GM23338 (cell line): ENCODE measurements around the gene UQCR11. TPM values are rescaled to one million over a fixed set of nuclear protein-coding genes. Genes with fewer than 3 reads are reported as not detected.

ENCODE experiments used
- ATAC-seq: fragments of 200-7000 bp; cut with Tn5 transposase; 3 replicates; pipeline ENCODE4 v1.9.1; 2020
- DNase-seq: peaks from one replicate; pipeline ENCODE4 v3.0.0-alpha.2; 2015; ENCODE audit warnings: low spot score
- H2AFZ ChIP-seq: fragments of 200-600 bp; sonication (generic); 2 replicates; pipeline ENCODE4 v1.8.0; 2016; ENCODE audit warnings: antibody characterized with exemption, mild to moderate bottlenecking, moderate library complexity
- H3F3A ChIP-seq: fragments of 200-600 bp; sonication (generic); replicated peaks from 2 replicates; pipeline ENCODE4 v1.8.0; 2017; ENCODE audit warnings: antibody characterized with exemption, mixed run types, low read depth
- H3K27ac ChIP-seq: fragments of 200-600 bp; sonication (generic); 2 replicates; pipeline ENCODE4 v1.6.1; 2016; ENCODE audit warnings: low read depth
- H3K27me3 ChIP-seq: fragments of 200-600 bp; sonication (generic); 2 replicates; pipeline ENCODE4 v1.8.0; 2016; ENCODE audit warnings: mild to moderate bottlenecking, mixed run types, moderate library complexity; ENCODE audit not compliant: insufficient read depth
- H3K36me3 ChIP-seq: fragments of 200-600 bp; sonication (generic); 2 replicates; pipeline ENCODE4 v1.8.0; 2016; ENCODE audit warnings: mild to moderate bottlenecking; ENCODE audit not compliant: insufficient read depth
- H3K4me1 ChIP-seq: fragments of 200-600 bp; sonication (generic); 2 replicates; pipeline ENCODE4 v1.8.0; 2016; ENCODE audit warnings: mild to moderate bottlenecking, moderate library complexity; ENCODE audit not compliant: insufficient read depth
- H3K4me2 ChIP-seq: fragments of 200-600 bp; sonication (generic); 2 replicates; pipeline ENCODE4 v1.7.1; 2017; ENCODE audit warnings: mixed run types
- H3K4me3 ChIP-seq: fragments of 200-600 bp; sonication (generic); 2 replicates; pipeline ENCODE4 v1.6.1; 2016; ENCODE audit warnings: mixed run types
- H3K79me2 ChIP-seq: fragments of 200-600 bp; sonication (generic); replicated peaks from 2 replicates; pipeline ENCODE4 v1.8.0; 2017; ENCODE audit warnings: mild to moderate bottlenecking; ENCODE audit not compliant: insufficient read depth
- H3K9me2 ChIP-seq: fragments of 200-600 bp; sonication (generic); 2 replicates; pipeline ENCODE4 v1.8.0; 2017; ENCODE audit not compliant: insufficient read depth
- H4K20me1 ChIP-seq: fragments of 200-600 bp; sonication (generic); replicated peaks from 2 replicates; pipeline ENCODE4 v1.8.0; 2017; ENCODE audit warnings: mild to moderate bottlenecking; ENCODE audit not compliant: insufficient read depth
- H3K27ac Mint-ChIP-seq: 2 replicates; pipeline ENCODE4 v1.8.0; 2020; ENCODE audit warnings: inconsistent platforms, mild to moderate bottlenecking, moderate library complexity, mixed read lengths
- H3K27me3 Mint-ChIP-seq: 3 replicates; pipeline ENCODE4 v1.8.0; 2022; ENCODE audit warnings: low read depth, mild to moderate bottlenecking, moderate library complexity, mixed read lengths, inconsistent platforms; ENCODE audit not compliant: insufficient read depth, poor library complexity
- H3K36me3 Mint-ChIP-seq: 3 replicates; pipeline ENCODE4 v1.8.0; 2021; ENCODE audit warnings: low read depth, mild to moderate bottlenecking, inconsistent platforms, moderate library complexity, mixed read lengths
- H3K4me1 Mint-ChIP-seq: 3 replicates; pipeline ENCODE4 v1.8.0; 2020; ENCODE audit warnings: mild to moderate bottlenecking, inconsistent platforms, mixed read lengths
- H3K4me3 Mint-ChIP-seq: 3 replicates; pipeline ENCODE4 v1.8.0; 2021; ENCODE audit warnings: moderate library complexity, mild to moderate bottlenecking, inconsistent platforms, mixed read lengths
- H3K9me3 Mint-ChIP-seq: 3 replicates; pipeline ENCODE4 v1.8.0; 2020; ENCODE audit warnings: moderate library complexity, mild to moderate bottlenecking, inconsistent platforms, mixed read lengths
- CREB1 ChIP-seq: fragments of 250-450 bp; sonication (Bioruptor Pico); IDR thresholded peaks from 2 replicates; pipeline ENCODE4 v1.5.0; 2020; ENCODE audit warnings: low read depth, mild to moderate bottlenecking, moderate library complexity
- EZH2 ChIP-seq: fragments of 200-600 bp; sonication (generic); IDR thresholded peaks from one replicate; pipeline ENCODE4 v1.8.0; 2017; ENCODE audit warnings: antibody characterized with exemption, mild to moderate bottlenecking, low read depth; ENCODE audit not compliant: unreplicated experiment
- EZH2phosphoT487 ChIP-seq: fragments of 200-600 bp; sonication (generic); IDR thresholded peaks from one replicate; pipeline ENCODE4 v1.8.1; 2018; ENCODE audit warnings: antibody characterized with exemption; ENCODE audit not compliant: unreplicated experiment
- JUNB ChIP-seq: IDR thresholded peaks from one replicate; pipeline ENCODE4 v1.6.1; 2016; ENCODE audit warnings: antibody characterized with exemption; ENCODE audit not compliant: unreplicated experiment
- POLR2AphosphoS5 ChIP-seq: IDR thresholded peaks from 2 replicates; pipeline ENCODE4 v1.6.1; 2016; ENCODE audit warnings: antibody characterized with exemption, low read depth
- REST ChIP-seq: IDR thresholded peaks from one replicate; pipeline ENCODE4 v1.6.1; 2018; ENCODE audit warnings: antibody characterized with exemption; ENCODE audit not compliant: unreplicated experiment
- STAT1 ChIP-seq: IDR thresholded peaks from one replicate; pipeline ENCODE4 v1.6.1; 2016; ENCODE audit warnings: antibody characterized with exemption; ENCODE audit not compliant: unreplicated experiment
- ZNF114 ChIP-seq: fragments of 250-450 bp; sonication (Bioruptor Pico); IDR thresholded peaks from 2 replicates; pipeline ENCODE4 v1.5.0; 2020; ENCODE audit warnings: mild to moderate bottlenecking, moderate library complexity
- ZNF331 ChIP-seq: fragments of 250-450 bp; sonication (Bioruptor Pico); IDR thresholded peaks from 2 replicates; pipeline ENCODE4 v1.5.0; 2020; ENCODE audit warnings: low read depth, mild to moderate bottlenecking, moderate library complexity
- polyA plus RNA-seq: library from polyadenylated mRNA; unstranded; fragments of >200 nt; fragmentation: Nextera tagmentation; extraction: Ambion mirVana; gene quantifications from 2 replicates; pipeline ENCODE4 v1.2.1, GENCODE V29; 2016
- total RNA-seq: library from RNA; depleted of rRNA; stranded (reverse); fragments of >200 nt; shearing (Covaris generic); gene quantifications from 2 replicates; pipeline ENCODE4 v1.2.3, GENCODE V29; 2014
- TF ChIP-seq, protein P1 (sequence below): IDR thresholded peaks from 2 replicates; pipeline ENCODE4 v1.6.1; 2016; ENCODE audit warnings: antibody characterized with exemption
- TF ChIP-seq, protein P2 (sequence below): fragments of 250-450 bp; sonication (Bioruptor Pico); IDR thresholded peaks from 2 replicates; pipeline ENCODE4 v1.5.0; 2020; ENCODE audit warnings: mild to moderate bottlenecking, moderate library complexity
- TF ChIP-seq, protein P3 (sequence below), 2 experiments: fragments of 200-600 bp in 1 of 2; sonication (generic) in 1 of 2; conservative IDR thresholded peaks; 2 replicates each; pipeline versions ENCODE4 v1.5.1 to v1.6.1; 2016 to 2017; ENCODE audit warnings: antibody characterized with exemption in 2 of 2, low read depth in 2 of 2, mild to moderate bottlenecking in 2 of 2, moderate library complexity in 1 of 2

Gene UQCR11
- total and polyA plus RNA-seq, 2 experiments from 2014 or later, result 46.4 to 413 TPM

DNA sequence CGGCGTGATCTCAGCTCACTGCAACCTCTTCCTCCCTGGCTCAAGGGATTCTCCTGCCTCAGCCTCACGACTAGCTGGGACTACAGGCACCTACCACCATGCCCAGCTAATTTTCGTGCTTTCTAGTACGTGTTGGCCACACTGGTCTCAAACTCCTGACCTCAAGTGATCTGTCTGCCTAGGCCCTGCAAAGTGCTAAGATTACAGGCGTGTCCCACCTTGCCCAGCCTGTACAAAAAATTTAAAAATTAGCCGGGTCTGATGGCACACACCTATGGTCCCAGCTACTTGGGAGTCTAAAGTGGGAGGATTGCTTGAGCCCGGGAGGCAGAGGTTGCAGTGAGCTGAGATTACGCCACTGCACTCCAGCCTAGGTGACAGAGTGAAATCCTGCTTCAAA is 32.5 kb downstream of the UQCR11 start:
- H3K9me3 Mint-ChIP-seq, result peaks cover 9% of the 10 kb centered on the region

More for the DNA sequence above, 32.5 kb downstream of the UQCR11 start:
- Histone ChIP-seq H3K27me3 (peaks cover 25% of the 10 kb centered on the region), H3K4me3 (no peak overlapping the region), H3F3A (no peaks in the 10 kb centered on the region; the same call in 1 of the 2 replicates), H3K4me2 (no peak overlapping the region), H4K20me1 (no peaks in the 10 kb centered on the region; the same call in 1 of the 2 replicates), H3K79me2 (no peaks in the 10 kb centered on the region), H3K4me1 (no peaks in the 10 kb centered on the region; the same call in 1 of the 2 replicates), H3K27ac (no peak overlapping the region), H3K9me2 (no peaks in the 10 kb centered on the region), H2AFZ (no peak overlapping the region), H3K36me3 (no peaks in the 10 kb centered on the region)
- Mint-ChIP-seq H3K27ac (no peak overlapping the region), H3K4me3 (no peak overlapping the region), H3K36me3 (peaks cover 7% of the 10 kb centered on the region), H3K27me3 (peaks cover 49% of the 10 kb centered on the region), H3K4me1 (peaks cover 6% of the 10 kb centered on the region; the same call in 2 of the 3 replicates)
- TF ChIP-seq EZH2phosphoT487 (no peak), CREB1 (CRISPR knock-in tag) (no peak), EZH2 (no peak), POLR2AphosphoS5 (no peak), REST (no peak), ZNF331 (CRISPR knock-in tag) (no peak), ZNF114 (CRISPR knock-in tag) (no peak), STAT1 (no peak), JUNB (no peak)
- TF ChIP-seq, protein P1, sequence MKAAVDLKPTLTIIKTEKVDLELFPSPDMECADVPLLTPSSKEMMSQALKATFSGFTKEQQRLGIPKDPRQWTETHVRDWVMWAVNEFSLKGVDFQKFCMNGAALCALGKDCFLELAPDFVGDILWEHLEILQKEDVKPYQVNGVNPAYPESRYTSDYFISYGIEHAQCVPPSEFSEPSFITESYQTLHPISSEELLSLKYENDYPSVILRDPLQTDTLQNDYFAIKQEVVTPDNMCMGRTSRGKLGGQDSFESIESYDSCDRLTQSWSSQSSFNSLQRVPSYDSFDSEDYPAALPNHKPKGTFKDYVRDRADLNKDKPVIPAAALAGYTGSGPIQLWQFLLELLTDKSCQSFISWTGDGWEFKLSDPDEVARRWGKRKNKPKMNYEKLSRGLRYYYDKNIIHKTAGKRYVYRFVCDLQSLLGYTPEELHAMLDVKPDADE, result no peak
- TF ChIP-seq, protein P2, sequence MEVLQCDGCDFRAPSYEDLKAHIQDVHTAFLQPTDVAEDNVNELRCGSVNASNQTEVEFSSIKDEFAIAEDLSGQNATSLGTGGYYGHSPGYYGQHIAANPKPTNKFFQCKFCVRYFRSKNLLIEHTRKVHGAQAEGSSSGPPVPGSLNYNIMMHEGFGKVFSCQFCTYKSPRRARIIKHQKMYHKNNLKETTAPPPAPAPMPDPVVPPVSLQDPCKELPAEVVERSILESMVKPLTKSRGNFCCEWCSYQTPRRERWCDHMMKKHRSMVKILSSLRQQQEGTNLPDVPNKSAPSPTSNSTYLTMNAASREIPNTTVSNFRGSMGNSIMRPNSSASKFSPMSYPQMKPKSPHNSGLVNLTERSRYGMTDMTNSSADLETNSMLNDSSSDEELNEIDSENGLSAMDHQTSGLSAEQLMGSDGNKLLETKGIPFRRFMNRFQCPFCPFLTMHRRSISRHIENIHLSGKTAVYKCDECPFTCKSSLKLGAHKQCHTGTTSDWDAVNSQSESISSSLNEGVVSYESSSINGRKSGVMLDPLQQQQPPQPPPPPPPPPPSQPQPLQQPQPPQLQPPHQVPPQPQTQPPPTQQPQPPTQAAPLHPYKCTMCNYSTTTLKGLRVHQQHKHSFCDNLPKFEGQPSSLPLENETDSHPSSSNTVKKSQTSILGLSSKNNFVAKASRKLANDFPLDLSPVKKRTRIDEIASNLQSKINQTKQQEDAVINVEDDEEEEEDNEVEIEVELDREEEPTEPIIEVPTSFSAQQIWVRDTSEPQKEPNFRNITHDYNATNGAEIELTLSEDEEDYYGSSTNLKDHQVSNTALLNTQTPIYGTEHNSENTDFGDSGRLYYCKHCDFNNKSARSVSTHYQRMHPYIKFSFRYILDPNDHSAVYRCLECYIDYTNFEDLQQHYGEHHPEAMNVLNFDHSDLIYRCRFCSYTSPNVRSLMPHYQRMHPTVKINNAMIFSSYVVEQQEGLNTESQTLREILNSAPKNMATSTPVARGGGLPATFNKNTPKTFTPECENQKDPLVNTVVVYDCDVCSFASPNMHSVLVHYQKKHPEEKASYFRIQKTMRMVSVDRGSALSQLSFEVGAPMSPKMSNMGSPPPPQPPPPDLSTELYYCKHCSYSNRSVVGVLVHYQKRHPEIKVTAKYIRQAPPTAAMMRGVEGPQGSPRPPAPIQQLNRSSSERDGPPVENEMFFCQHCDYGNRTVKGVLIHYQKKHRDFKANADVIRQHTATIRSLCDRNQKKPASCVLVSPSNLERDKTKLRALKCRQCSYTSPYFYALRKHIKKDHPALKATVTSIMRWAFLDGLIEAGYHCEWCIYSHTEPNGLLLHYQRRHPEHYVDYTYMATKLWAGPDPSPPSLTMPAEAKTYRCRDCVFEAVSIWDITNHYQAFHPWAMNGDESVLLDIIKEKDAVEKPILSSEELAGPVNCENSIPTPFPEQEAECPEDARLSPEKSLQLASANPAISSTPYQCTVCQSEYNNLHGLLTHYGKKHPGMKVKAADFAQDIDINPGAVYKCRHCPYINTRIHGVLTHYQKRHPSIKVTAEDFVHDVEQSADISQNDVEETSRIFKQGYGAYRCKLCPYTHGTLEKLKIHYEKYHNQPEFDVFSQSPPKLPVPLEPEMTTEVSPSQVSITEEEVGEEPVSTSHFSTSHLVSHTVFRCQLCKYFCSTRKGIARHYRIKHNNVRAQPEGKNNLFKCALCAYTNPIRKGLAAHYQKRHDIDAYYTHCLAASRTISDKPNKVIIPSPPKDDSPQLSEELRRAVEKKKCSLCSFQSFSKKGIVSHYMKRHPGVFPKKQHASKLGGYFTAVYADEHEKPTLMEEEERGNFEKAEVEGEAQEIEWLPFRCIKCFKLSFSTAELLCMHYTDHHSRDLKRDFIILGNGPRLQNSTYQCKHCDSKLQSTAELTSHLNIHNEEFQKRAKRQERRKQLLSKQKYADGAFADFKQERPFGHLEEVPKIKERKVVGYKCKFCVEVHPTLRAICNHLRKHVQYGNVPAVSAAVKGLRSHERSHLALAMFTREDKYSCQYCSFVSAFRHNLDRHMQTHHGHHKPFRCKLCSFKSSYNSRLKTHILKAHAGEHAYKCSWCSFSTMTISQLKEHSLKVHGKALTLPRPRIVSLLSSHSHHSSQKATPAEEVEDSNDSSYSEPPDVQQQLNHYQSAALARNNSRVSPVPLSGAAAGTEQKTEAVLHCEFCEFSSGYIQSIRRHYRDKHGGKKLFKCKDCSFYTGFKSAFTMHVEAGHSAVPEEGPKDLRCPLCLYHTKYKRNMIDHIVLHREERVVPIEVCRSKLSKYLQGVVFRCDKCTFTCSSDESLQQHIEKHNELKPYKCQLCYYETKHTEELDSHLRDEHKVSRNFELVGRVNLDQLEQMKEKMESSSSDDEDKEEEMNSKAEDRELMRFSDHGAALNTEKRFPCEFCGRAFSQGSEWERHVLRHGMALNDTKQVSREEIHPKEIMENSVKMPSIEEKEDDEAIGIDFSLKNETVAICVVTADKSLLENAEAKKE, result no peak
- TF ChIP-seq, protein P3, sequence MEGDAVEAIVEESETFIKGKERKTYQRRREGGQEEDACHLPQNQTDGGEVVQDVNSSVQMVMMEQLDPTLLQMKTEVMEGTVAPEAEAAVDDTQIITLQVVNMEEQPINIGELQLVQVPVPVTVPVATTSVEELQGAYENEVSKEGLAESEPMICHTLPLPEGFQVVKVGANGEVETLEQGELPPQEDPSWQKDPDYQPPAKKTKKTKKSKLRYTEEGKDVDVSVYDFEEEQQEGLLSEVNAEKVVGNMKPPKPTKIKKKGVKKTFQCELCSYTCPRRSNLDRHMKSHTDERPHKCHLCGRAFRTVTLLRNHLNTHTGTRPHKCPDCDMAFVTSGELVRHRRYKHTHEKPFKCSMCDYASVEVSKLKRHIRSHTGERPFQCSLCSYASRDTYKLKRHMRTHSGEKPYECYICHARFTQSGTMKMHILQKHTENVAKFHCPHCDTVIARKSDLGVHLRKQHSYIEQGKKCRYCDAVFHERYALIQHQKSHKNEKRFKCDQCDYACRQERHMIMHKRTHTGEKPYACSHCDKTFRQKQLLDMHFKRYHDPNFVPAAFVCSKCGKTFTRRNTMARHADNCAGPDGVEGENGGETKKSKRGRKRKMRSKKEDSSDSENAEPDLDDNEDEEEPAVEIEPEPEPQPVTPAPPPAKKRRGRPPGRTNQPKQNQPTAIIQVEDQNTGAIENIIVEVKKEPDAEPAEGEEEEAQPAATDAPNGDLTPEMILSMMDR (conservative IDR thresholded peaks at IDR 0.05; ENCODE audit: low read depth in 2 of 2), result no peak
- DNase-seq, result no peak
- no peak for ATAC-seq
